Germinal center (tissue), 1 donor: Measurements from ENCODE around the gene CPAMD8.

Experiments used
- DNase-seq: peaks from one replicate; pipeline ENCODE4 v3.0.0; 2012; ENCODE audit warnings: mixed read lengths, low spot score

CPAMD8 gene

GRCh38 chr19:16892868-16893685 is 133.5 kb downstream of the CPAMD8 start:
- DNase-seq = no peak

- DNase-seq = no peak
Measured at GRCh38 chr19:16892436-16892835, 134.2 kb downstream of the CPAMD8 start.

- DNase-seq = no peak
Measured at GRCh38 chr19:16891696-16892382, 134.8 kb downstream of the CPAMD8 start.

GRCh38 chr19:16890461-16891184 is 136.0 kb downstream of the CPAMD8 start:
- no peak for DNase-seq

GRCh38 chr19:16889883-16890460 is 136.6 kb downstream of the CPAMD8 start:
- DNase-seq = no peak

- no peak for DNase-seq
Measured at GRCh38 chr19:16889366-16889882, 137.2 kb downstream of the CPAMD8 start.

- DNase-seq = no peak
Measured at GRCh38 chr19:16888629-16889365, 137.8 kb downstream of the CPAMD8 start, which contains the start of gene F2RL3. F2RL3 (plus strand) TSS chr19:16888999; CDS start chr19:16889190, 191 bp downstream.

- no peak for DNase-seq
Measured at GRCh38 chr19:16887353-16888265, 139.0 kb downstream of the CPAMD8 start.

GRCh38 chr19:16886305-16886880 is 140.2 kb downstream of the CPAMD8 start:
- DNase-seq = no peak

- DNase-seq = no peak
Measured at GRCh38 chr19:16885166-16885565, 141.4 kb downstream of the CPAMD8 start.

- no peak for DNase-seq
Measured at GRCh38 chr19:16883522-16883921, 143.1 kb downstream of the CPAMD8 start.

- no peak for DNase-seq
Measured at GRCh38 chr19:16882146-16882545, 144.5 kb downstream of the CPAMD8 start.

- DNase-seq = no peak
Measured at GRCh38 chr19:16880884-16881554, 145.6 kb downstream of the CPAMD8 start.

GRCh38 chr19:16878181-16878965 is 148.2 kb downstream of the CPAMD8 start:
- DNase-seq = no peak

GRCh38 chr19:16877581-16877980 is 149.0 kb downstream of the CPAMD8 start:
- no peak for DNase-seq

GRCh38 chr19:16876904-16877361 is 149.7 kb downstream of the CPAMD8 start:
- no peak for DNase-seq

- DNase-seq = no peak
Measured at GRCh38 chr19:16875584-16876555, 150.7 kb downstream of the CPAMD8 start.
